HG03097 (cell line): Measurements from ENCODE around the gene LMO2.

Source experiments
- ATAC-seq: cut with Tn5 transposase; IDR thresholded peaks from one replicate; pipeline ENCODE4 v1.9.1; 2021; ENCODE audit not compliant: unreplicated experiment, low FRiP score

LMO2 gene

DNA sequence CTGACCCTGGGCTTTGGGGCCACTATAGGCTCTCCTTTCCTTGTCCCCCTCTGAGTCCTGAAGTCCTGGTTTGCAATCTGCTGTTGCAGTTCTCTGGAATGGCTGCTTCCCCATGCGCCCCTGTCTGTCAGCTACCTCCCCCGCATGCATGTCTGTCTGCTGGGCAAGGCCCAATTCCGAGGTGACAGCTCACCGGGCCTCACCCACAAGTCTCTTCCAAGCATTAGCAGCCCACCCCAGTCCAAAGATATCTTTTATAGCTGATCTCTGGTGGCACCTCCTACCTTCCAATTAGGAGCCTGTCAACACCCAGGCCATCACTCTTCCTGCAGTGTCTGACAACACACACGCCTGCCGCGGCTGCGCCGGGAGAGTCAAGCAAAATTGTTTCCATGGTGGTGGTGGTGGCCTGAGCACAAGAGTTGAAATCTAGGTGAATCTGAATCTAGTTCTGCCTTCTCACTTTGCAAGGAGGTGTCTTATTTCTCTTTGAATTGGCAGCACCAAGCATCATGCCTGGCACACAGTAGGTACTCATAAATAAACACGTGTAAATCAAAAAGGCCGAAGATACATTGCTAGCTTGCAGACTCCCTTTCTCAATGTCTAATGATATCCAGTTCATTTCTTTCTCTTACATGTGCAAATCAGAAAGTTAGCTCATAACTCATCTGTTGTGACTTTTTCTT lies 1.2 kb upstream of the LMO2 start:
- ATAC-seq, result no peak

DNA sequence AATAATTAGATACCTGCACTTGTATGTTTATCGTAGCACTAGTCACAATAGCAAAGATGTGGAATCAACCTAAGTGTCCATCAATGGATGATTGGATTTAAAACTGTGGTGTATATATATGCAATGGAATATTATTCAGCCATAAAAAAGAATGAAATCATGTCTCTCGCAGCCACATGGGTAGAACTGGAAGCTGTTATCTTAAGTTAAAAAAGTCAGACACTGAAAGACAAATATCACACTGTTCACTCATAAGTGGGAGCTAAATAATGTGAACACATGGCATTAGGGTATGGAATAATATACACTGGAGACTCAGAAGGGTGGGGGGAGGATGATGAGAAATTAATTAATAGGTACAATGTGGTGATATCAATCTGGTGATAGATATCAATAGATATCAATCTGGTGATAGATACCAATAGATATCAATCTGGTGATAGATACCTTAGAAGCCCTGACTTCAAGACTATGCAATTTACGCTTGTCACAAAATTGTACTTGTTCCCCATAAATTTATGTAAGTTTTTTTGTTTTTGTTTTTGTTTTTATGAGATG lies 2.0 kb downstream of the LMO2 start:
- ATAC-seq, result no peak

GRCh38 chr11:33889296-33889695 lies 2.6 kb downstream of the LMO2 start:
- no peak for ATAC-seq

- ATAC-seq, result no peak
These were observed 4.0 kb downstream of the LMO2 start for GRCh38 chr11:33887886-33888285.

GRCh38 chr11:33885338-33886005 lies 6.4 kb downstream of the LMO2 start:
- no peak for ATAC-seq

DNA sequence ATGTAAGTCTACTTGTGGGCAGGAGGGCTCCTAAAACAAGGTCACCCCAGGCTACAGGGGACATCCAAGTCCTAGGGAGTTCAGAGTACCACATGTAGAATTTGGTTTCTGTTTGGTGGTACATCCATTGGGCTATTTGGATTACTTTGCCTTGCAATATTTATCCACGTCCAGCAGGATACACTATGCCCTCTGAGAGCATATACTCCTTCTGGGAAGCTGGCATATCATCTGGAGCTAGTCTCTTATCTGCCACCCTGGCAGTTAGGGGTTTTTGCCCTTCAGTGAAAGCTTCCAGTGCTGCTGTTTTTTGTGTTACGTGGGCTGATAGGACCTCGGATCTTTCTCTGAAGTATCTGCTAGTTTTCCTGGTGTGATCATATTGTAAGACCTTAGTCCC lies 7.3 kb downstream of the LMO2 start:
- no peak for ATAC-seq

GRCh38 chr11:33884035-33884434 lies 7.8 kb downstream of the LMO2 start:
- no peak for ATAC-seq

DNA sequence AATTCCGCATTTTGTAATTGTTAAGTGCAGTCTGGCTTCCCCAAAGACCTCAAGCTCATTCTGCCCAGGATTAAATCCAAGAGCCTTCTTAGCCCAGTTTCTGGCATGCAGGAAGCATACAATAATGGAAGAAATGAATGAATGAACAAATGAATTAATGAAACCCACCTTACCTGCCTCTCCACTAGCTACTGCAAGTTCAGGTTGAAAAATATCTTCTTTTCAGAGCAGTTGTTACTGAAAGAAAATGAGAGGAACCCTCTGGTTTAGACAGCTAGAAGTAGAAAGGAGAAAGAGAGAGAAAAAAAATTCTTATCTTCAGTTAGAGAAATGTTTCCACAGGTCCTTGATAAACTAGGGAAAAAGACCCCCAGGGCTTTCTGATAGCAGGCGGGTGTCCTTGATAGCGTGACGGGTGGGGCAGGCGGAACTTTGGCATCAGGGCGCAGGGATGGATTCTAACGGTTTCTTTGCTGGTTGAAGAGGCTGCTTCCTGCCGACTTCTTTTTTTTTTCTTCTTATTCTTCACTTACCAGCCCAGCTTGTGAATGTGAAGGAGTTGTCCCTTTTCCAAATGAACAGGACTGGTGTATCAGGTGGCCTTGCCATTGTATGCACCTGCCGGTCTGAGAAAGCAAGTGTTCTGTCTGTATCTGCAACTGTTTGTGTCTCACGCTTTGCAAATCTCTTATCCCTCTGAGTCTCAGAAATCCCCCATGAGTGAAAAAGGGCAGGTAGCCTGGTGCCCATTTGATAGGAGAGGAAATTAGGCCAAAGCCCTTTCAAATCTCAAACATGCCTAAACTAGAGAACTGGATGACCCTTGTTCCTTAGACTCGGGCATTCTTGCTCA lies 10.0 kb downstream of the LMO2 start:
- no peak for ATAC-seq

GRCh38 chr11:33880979-33881378 lies 10.9 kb downstream of the LMO2 start:
- ATAC-seq, result no peak

- ATAC-seq, result no peak
These were observed 12.5 kb downstream of the LMO2 start for GRCh38 chr11:33879375-33879774.

DNA sequence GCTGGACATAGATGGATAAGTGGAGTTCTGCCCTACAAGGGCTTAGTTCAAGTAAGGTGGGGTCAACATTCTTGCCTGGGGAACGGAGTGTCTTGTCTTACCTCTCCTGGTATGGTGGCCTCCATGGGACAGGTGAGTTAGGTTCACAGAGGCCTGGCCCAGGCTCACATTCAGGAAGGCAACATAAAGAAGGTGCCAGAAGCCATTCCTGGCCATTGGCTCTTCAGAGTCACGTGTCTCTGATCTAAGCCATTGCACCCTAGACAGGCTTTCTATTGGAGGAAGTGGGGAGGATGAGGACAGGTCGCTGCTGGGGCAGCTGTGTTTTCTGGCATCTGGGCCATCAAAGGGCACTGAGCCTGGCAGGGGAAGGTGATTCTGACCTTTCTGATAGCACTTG lies 14.8 kb downstream of the LMO2 start:
- no peak for ATAC-seq

GRCh38 chr11:33875621-33876294 lies 16.1 kb downstream of the LMO2 start:
- no peak for ATAC-seq

- no peak for ATAC-seq
These were observed 16.9 kb downstream of the LMO2 start for GRCh38 chr11:33874910-33875490.

GRCh38 chr11:33874433-33874832 lies 17.4 kb downstream of the LMO2 start:
- no peak for ATAC-seq

GRCh38 chr11:33869481-33870422 lies 22.1 kb downstream of the LMO2 start:
- ATAC-seq, result no peak

DNA sequence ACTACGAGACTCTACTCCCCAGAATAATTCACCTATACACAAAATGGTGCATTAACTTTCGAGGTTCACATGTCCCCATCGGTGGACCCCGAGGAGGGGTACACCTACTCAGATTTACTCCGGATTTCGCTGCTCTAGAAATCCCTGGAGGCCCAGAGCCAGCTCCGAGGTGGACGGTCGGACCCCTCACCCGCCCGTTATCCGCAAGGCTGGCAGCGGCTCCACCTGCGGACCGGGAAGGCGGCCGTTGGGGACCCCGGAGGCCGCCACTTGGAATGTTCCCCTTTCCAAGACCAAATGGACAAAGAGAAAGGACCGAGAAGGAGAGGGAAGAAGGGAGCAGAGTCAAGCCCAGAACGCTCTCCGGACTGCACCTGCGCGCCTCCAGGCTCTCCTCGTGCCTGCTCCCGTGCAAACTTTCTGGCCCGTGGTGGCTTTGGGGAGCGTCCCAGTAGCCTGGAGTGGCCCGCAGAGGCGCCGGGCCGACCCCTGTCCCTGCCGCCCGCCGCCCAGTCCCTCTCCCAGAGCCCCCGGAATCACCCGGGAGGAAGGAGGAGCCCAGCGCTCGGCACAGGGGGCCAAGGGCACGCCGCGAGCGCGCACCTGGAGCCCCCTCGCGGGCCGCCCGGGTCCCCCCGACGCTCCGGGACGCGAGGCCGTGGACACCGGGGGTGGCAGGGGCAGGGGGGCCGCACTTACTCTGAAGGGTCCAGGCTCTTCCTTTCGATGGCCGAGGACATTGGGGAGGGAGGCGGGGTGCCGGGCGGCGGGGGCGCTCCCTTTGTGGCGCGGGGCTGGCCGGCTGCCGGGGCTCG lies 23.0 kb downstream of the LMO2 start:
- ATAC-seq, result no peak

- ATAC-seq, result no peak
These were observed 23.8 kb downstream of the LMO2 start for GRCh38 chr11:33867996-33868646.

DNA sequence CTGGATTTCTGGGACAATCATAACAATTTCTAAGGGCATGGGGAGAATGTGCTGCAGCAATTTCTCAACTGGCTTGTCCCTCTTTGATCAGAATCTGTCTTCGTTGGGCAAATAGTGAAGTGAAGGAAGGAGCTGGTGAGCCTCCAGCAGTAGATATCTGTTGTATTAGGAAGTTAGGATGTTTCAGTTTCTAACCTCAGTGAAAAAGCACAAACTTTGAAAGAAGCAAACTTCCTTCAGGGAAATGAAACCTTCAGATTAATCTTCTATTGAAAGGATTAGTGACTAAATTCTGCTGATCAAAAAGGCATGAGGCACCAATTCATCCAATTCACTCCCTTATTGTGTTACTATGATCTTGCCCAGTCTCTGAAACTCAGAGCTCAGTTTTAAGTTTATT lies 24.3 kb downstream of the LMO2 start:
- ATAC-seq, result no peak
